ENCODE results near the gene DAPK2.

Gene DAPK2

DNA sequence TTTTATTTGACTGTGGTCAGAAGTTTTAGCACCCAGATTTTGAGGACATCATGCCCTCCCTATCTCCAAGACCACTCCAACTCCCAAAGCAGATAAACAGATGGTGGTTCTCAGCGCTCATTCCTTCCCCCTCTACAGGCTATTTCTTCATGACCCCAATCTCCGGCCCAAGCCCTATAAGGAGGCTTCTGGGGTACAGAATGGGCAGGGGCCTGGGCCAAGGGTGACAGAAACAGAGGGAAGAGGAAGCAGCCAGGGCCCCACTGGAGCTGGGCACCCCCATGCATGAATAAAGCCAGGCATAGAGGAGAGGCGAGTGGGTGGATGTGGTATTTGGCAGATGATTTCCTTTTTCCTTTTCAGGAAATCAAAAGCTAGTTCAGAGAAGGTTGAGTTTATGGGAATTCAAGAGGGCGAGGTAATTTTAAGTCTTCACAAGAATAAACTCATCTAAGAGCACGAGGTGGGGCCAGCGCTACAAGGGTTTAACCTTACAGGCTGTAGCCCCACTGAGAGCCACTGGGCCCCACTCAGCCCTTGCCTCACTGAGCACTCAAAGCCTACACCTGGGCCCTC is 107.7 kb downstream of the DAPK2 start:
- no peaks in the 10 kb centered on the region for H3K27me3 ChIP-seq (ENCODE audit: control insufficient read depth in 2 of 2, insufficient read depth in 2 of 2, low read length in 2 of 2)
- H3K27ac ChIP-seq (ENCODE audit: low read depth in 2 of 2, low read length in 2 of 2) = peak overlapping the region in 1 of 2 donors; percentile 14
- peaks cover 0 to 3% of the 10 kb centered on the region in 2 donors for H3K4me1 ChIP-seq (ENCODE audit: control insufficient read depth in 2 of 2, insufficient read depth in 2 of 2, low read length in 2 of 2)
- no peak overlapping the region for H3K9ac ChIP-seq (ENCODE audit: low read depth in 1 of 2, low read length in 2 of 2)
- H3K36me3 ChIP-seq (ENCODE audit: control insufficient read depth in 2 of 2, insufficient read depth in 2 of 2, low read length in 2 of 2) = peaks cover 0 to 3% of the 10 kb centered on the region in 2 donors
- no peaks in the 10 kb centered on the region for H3K9me3 ChIP-seq (ENCODE audit: control insufficient read depth in 2 of 2, low read length in 2 of 2)
- no peak overlapping the region for H3K4me3 ChIP-seq (ENCODE audit: low read length in 2 of 2)

DNA sequence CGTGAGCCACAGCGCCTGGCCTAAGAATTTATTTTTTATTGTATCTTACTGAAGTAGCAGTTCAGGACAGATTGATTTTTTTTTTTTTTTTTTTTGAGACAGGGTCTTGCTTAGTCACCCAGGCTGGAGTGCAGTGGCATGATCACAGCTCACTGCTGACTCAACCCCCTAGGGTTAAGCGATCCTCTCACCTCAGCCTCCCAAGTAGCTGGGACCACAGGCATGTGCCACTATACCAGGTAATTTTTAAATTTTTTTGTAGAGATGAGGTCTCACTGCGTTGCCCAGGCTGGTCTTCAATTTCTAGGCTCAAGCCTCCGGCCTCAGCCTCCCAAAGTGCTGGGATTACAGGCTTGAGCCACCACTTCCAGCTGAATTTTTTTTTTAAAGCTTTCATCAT is 112.8 kb downstream of the DAPK2 start:
- no peaks in the 10 kb centered on the region for H3K9me3 ChIP-seq (ENCODE audit: control insufficient read depth in 2 of 2, low read length in 2 of 2)
- H3K4me3 ChIP-seq (ENCODE audit: low read length in 2 of 2) = no peak overlapping the region

DNA sequence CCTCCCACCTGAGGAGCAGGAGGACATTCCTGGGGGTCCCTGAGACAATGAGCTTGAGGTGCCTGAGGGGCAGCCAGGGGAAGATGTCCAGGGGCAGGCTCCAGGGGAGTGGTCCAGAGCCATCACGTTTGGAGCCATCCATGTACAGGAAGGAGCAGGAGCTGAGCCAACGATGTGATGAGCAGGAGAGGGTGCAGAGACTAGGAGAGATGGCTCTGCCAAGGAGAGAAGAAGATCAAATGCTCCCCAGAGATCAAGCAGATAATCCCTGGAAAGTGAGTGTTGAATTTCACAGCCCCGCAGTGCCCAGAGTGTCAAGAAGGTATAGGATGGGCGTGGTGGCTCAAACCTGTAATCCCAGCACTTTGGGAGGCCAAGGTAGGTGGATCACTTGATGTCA is 114.7 kb downstream of the DAPK2 start:
- Histone ChIP-seq H3K27ac (ENCODE audit: low read depth in 2 of 2, low read length in 2 of 2) (no peak overlapping the region), H3K4me3 (ENCODE audit: low read length in 2 of 2) (no peak overlapping the region), H3K36me3 (ENCODE audit: control insufficient read depth in 2 of 2, insufficient read depth in 2 of 2, low read length in 2 of 2) (peaks cover under 1 to 12% of the 10 kb centered on the region in 2 donors), H3K4me1 (ENCODE audit: control insufficient read depth in 2 of 2, insufficient read depth in 2 of 2, low read length in 2 of 2) (no peaks in the 10 kb centered on the region), H3K9me3 (ENCODE audit: control insufficient read depth in 2 of 2, low read length in 2 of 2) (no peaks in the 10 kb centered on the region), H3K27me3 (ENCODE audit: control insufficient read depth in 2 of 2, insufficient read depth in 2 of 2, low read length in 2 of 2) (no peaks in the 10 kb centered on the region), H3K9ac (ENCODE audit: low read depth in 1 of 2, low read length in 2 of 2) (no peak overlapping the region)

More for the DNA sequence above, 112.8 kb downstream of the DAPK2 start:
- Histone ChIP-seq H3K4me1 (ENCODE audit: control insufficient read depth in 2 of 2, insufficient read depth in 2 of 2, low read length in 2 of 2) (no peaks in the 10 kb centered on the region), H3K36me3 (ENCODE audit: control insufficient read depth in 2 of 2, insufficient read depth in 2 of 2, low read length in 2 of 2) (peaks cover 0 to 14% of the 10 kb centered on the region in 2 donors), H3K27ac (ENCODE audit: low read depth in 2 of 2, low read length in 2 of 2) (no peak overlapping the region), H3K27me3 (ENCODE audit: control insufficient read depth in 2 of 2, insufficient read depth in 2 of 2, low read length in 2 of 2) (no peaks in the 10 kb centered on the region), H3K9ac (ENCODE audit: low read depth in 1 of 2, low read length in 2 of 2) (no peak overlapping the region)

GRCh38 chr15:63930034-63930433 is 116.3 kb downstream of the DAPK2 start:
- Histone ChIP-seq H3K27me3 (ENCODE audit: control insufficient read depth in 2 of 2, insufficient read depth in 2 of 2, low read length in 2 of 2) (no peaks in the 10 kb centered on the region), H3K36me3 (ENCODE audit: control insufficient read depth in 2 of 2, insufficient read depth in 2 of 2, low read length in 2 of 2) (peaks cover 7 to 17% of the 10 kb centered on the region in 2 donors), H3K9me3 (ENCODE audit: control insufficient read depth in 2 of 2, low read length in 2 of 2) (no peaks in the 10 kb centered on the region), H3K4me1 (ENCODE audit: control insufficient read depth in 2 of 2, insufficient read depth in 2 of 2, low read length in 2 of 2) (peaks cover 0 to 3% of the 10 kb centered on the region in 2 donors), H3K27ac (ENCODE audit: low read depth in 2 of 2, low read length in 2 of 2) (no peak overlapping the region), H3K4me3 (ENCODE audit: low read length in 2 of 2) (no peak overlapping the region), H3K9ac (ENCODE audit: low read depth in 1 of 2, low read length in 2 of 2) (no peak overlapping the region)

GRCh38 chr15:63928185-63928842 is 118.0 kb downstream of the DAPK2 start:
- peaks cover 0 to 3% of the 10 kb centered on the region in 2 donors for H3K4me1 ChIP-seq (ENCODE audit: control insufficient read depth in 2 of 2, insufficient read depth in 2 of 2, low read length in 2 of 2)
- no peaks in the 10 kb centered on the region for H3K9me3 ChIP-seq (ENCODE audit: control insufficient read depth in 2 of 2, low read length in 2 of 2)
- H3K27ac ChIP-seq (ENCODE audit: low read depth in 2 of 2, low read length in 2 of 2) = no peak overlapping the region
- no peak overlapping the region for H3K4me3 ChIP-seq (ENCODE audit: low read length in 2 of 2)
- no peak overlapping the region for H3K9ac ChIP-seq (ENCODE audit: low read depth in 1 of 2, low read length in 2 of 2)
- H3K27me3 ChIP-seq (ENCODE audit: control insufficient read depth in 2 of 2, insufficient read depth in 2 of 2, low read length in 2 of 2) = no peaks in the 10 kb centered on the region
- peaks cover 16 to 29% of the 10 kb centered on the region in 2 donors for H3K36me3 ChIP-seq (ENCODE audit: control insufficient read depth in 2 of 2, insufficient read depth in 2 of 2, low read length in 2 of 2)

- H3K9ac ChIP-seq (ENCODE audit: low read depth in 1 of 2, low read length in 2 of 2) = no peak overlapping the region
- H3K9me3 ChIP-seq (ENCODE audit: control insufficient read depth in 2 of 2, low read length in 2 of 2) = no peaks in the 10 kb centered on the region
- H3K27ac ChIP-seq (ENCODE audit: low read depth in 2 of 2, low read length in 2 of 2) = no peak overlapping the region
- H3K4me3 ChIP-seq (ENCODE audit: low read length in 2 of 2) = no peak overlapping the region
- no peaks in the 10 kb centered on the region for H3K27me3 ChIP-seq (ENCODE audit: control insufficient read depth in 2 of 2, insufficient read depth in 2 of 2, low read length in 2 of 2)
- peaks cover 0 to 3% of the 10 kb centered on the region in 2 donors for H3K4me1 ChIP-seq (ENCODE audit: control insufficient read depth in 2 of 2, insufficient read depth in 2 of 2, low read length in 2 of 2)
- H3K36me3 ChIP-seq (ENCODE audit: control insufficient read depth in 2 of 2, insufficient read depth in 2 of 2, low read length in 2 of 2) = peaks cover 20 to 35% of the 10 kb centered on the region in 2 donors
These were observed 122.0 kb downstream of the DAPK2 start for GRCh38 chr15:63923993-63924950.

DNA sequence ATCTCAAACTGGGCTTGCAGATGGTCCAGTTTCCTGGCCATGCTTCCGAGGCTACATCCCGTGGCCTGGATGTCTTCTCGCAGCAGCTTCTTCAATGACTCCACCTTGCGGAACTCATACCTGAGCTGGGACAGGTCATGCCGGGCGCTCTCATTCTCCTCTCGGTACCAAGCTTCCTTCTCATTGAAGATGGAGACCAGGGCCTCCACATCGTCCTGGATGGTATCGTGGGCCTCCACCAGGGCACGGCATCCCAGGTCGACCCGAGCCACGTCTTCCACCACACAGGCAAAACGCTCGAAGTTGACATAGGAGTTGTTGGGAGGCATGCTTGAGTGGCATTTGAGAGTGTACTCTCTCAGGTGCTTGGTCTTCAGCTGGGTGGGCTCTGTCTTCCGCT is 123.4 kb downstream of the DAPK2 start:
- H3K27me3 ChIP-seq (ENCODE audit: control insufficient read depth in 2 of 2, insufficient read depth in 2 of 2, low read length in 2 of 2) = no peaks in the 10 kb centered on the region
- peaks cover 0 to 3% of the 10 kb centered on the region in 2 donors for H3K4me1 ChIP-seq (ENCODE audit: control insufficient read depth in 2 of 2, insufficient read depth in 2 of 2, low read length in 2 of 2)
- no peaks in the 10 kb centered on the region for H3K9me3 ChIP-seq (ENCODE audit: control insufficient read depth in 2 of 2, low read length in 2 of 2)
- no peak overlapping the region for H3K4me3 ChIP-seq (ENCODE audit: low read length in 2 of 2)
- H3K27ac ChIP-seq (ENCODE audit: low read depth in 2 of 2, low read length in 2 of 2) = no peak overlapping the region
- peaks cover 20 to 33% of the 10 kb centered on the region in 2 donors for H3K36me3 ChIP-seq (ENCODE audit: control insufficient read depth in 2 of 2, insufficient read depth in 2 of 2, low read length in 2 of 2)
- H3K9ac ChIP-seq (ENCODE audit: low read depth in 1 of 2, low read length in 2 of 2) = no peak overlapping the region

DNA sequence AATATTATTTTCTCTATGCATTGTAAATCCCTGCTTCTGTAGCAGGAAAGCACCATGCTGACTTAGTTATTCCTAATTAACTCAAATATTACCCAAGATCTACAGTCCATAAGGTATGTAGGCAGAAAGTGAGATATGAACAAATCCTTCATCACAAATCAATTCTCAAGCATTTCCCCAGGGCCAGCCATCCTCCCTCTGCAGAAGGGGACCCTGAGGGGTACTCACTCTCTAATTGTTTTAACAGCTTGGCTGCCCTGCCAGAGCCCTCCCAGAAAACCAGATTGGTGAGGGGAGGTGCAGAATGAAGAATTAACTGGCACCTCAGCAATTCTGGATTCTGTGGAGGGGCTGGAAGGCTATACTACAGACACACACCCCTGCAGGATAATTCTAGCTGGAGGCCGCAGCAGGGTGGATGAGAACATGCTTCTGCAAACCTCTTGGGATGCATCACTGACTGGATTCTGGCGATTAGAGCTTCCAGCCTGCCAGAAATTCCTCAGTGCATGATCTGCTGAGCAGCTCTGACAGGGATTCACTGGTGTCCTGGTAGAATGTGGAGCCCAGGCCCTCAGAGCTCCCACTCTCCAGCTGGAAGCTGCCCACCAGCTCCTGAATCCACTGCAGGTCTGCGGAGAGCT is 123.9 kb downstream of the DAPK2 start:
- Histone ChIP-seq H3K27me3 (ENCODE audit: control insufficient read depth in 2 of 2, insufficient read depth in 2 of 2, low read length in 2 of 2) (no peaks in the 10 kb centered on the region), H3K4me3 (ENCODE audit: low read length in 2 of 2) (no peak overlapping the region), H3K4me1 (ENCODE audit: control insufficient read depth in 2 of 2, insufficient read depth in 2 of 2, low read length in 2 of 2) (peaks cover 0 to 3% of the 10 kb centered on the region in 2 donors), H3K9ac (ENCODE audit: low read depth in 1 of 2, low read length in 2 of 2) (no peak overlapping the region), H3K36me3 (ENCODE audit: control insufficient read depth in 2 of 2, insufficient read depth in 2 of 2, low read length in 2 of 2) (peaks cover 20 to 33% of the 10 kb centered on the region in 2 donors), H3K27ac (ENCODE audit: low read depth in 2 of 2, low read length in 2 of 2) (no peak overlapping the region), H3K9me3 (ENCODE audit: control insufficient read depth in 2 of 2, low read length in 2 of 2) (no peaks in the 10 kb centered on the region)

DNA sequence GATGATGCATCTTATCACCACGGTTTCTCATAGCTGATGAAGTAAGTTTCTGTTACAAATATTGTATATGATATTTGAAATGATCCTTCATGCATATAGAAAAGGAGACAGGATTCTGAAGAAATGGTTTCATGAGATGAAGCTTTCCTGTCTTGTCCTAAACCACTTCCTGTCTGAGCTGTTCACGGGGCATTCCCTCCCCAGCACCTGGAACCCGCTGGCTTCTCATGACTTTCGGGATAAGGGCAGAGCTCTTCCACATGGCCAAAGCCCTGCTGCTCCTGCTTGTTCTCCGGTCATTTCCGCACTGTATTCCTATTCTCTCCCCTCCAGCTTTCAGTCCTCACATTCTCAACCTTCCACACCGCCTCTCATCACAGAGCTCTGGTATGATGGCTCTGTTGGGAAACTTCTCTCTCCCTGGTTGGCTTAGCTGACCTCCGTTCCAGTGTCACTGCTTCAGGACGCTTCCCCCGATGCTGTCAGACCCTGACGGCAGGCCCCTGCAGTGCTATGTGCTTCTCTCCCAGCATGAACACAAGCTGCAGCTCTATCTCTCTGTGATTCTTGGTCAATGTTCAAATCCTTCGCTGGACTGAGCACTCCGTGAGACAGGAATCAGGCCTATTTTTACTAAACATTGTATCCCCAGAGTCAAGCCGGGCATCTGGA is 125.6 kb downstream of the DAPK2 start:
- no peak overlapping the region for H3K27ac ChIP-seq (ENCODE audit: low read depth in 2 of 2, low read length in 2 of 2)
- no peak overlapping the region for H3K9ac ChIP-seq (ENCODE audit: low read depth in 1 of 2, low read length in 2 of 2)
- H3K36me3 ChIP-seq (ENCODE audit: control insufficient read depth in 2 of 2, insufficient read depth in 2 of 2, low read length in 2 of 2) = peaks cover 15 to 29% of the 10 kb centered on the region in 2 donors
- no peaks in the 10 kb centered on the region for H3K27me3 ChIP-seq (ENCODE audit: control insufficient read depth in 2 of 2, insufficient read depth in 2 of 2, low read length in 2 of 2)
- H3K9me3 ChIP-seq (ENCODE audit: control insufficient read depth in 2 of 2, low read length in 2 of 2) = no peaks in the 10 kb centered on the region
- H3K4me3 ChIP-seq (ENCODE audit: low read length in 2 of 2) = no peak overlapping the region
- peaks cover 0 to 3% of the 10 kb centered on the region in 2 donors for H3K4me1 ChIP-seq (ENCODE audit: control insufficient read depth in 2 of 2, insufficient read depth in 2 of 2, low read length in 2 of 2)

All from mucosa of rectum (tissue), 2 donors.